Neural cell (in vitro differentiated cells): ENCODE data around the gene MANEA. TPM values are rescaled to one million over a fixed set of nuclear protein-coding genes. Genes with fewer than 3 reads are reported as not detected.

Experiments
- H2AFZ ChIP-seq: fragments of 200-600, 300-800 bp; sonication (generic), shearing (Covaris generic); 2 replicates; pipeline ENCODE4 v1.6.0; 2014; ENCODE audit warnings: low read depth, mild to moderate bottlenecking, antibody characterized with exemption, low read length, moderate library complexity
- H3F3A ChIP-seq: fragments of 200-600 bp; shearing (Covaris generic); 2 replicates; pipeline ENCODE4 v1.6.1; 2016; ENCODE audit warnings: mild to moderate bottlenecking, moderate library complexity, mixed read lengths, antibody characterized with exemption, low read length; ENCODE audit not compliant: insufficient read depth, poor library complexity, severe bottlenecking
- H3K27ac ChIP-seq: fragments of 200-600, 300-800 bp; sonication (generic), shearing (Covaris generic); 2 replicates; pipeline ENCODE4 v1.5.1; 2014; ENCODE audit warnings: mild to moderate bottlenecking, low read length, moderate library complexity
- H3K27me3 ChIP-seq: fragments of 300-800, 200-600 bp; sonication (generic), shearing (Covaris generic); 2 replicates; pipeline ENCODE4 v1.6.0; 2014; ENCODE audit warnings: mild to moderate bottlenecking, low read depth, low read length, moderate library complexity; ENCODE audit not compliant: insufficient read depth
- H3K36me3 ChIP-seq: fragments of 300-800, 200-600 bp; sonication (generic), shearing (Covaris generic); 2 replicates; pipeline ENCODE4 v1.5.1; 2014; ENCODE audit warnings: mild to moderate bottlenecking, antibody characterized with exemption, low read length, moderate library complexity; ENCODE audit not compliant: insufficient read depth
- H3K4me2 ChIP-seq: fragments of 300-800, 200-600 bp; sonication (generic), shearing (Covaris generic); 2 replicates; pipeline ENCODE4 v1.6.0; 2014; ENCODE audit warnings: mild to moderate bottlenecking, low read length
- H3K4me3 ChIP-seq: fragments of 300-800, 200-600 bp; sonication (generic), shearing (Covaris generic); 2 replicates; pipeline ENCODE4 v1.5.1; 2014; ENCODE audit warnings: mild to moderate bottlenecking, low read length, moderate library complexity
- H3K79me2 ChIP-seq: fragments of 200-600 bp; shearing (Covaris generic); replicated peaks from 2 replicates; pipeline ENCODE4 v1.6.0; 2014; ENCODE audit warnings: mild to moderate bottlenecking, low read length, moderate library complexity; ENCODE audit not compliant: insufficient read depth
- H3K9ac ChIP-seq: fragments of 300-800, 200-600 bp; sonication (generic), shearing (Covaris generic); 2 replicates; pipeline ENCODE4 v1.6.1; 2016; ENCODE audit warnings: mild to moderate bottlenecking, low read length, mixed read lengths
- H3K9me2 ChIP-seq: fragments of 200-600 bp; shearing (Covaris generic); 2 replicates; pipeline ENCODE4 v1.6.1; 2016; ENCODE audit warnings: mild to moderate bottlenecking, low read length, mixed read lengths; ENCODE audit not compliant: insufficient read depth
- H3K9me3 ChIP-seq: fragments of 200-600, 300-800 bp; sonication (generic), shearing (Covaris generic); 2 replicates; pipeline ENCODE4 v1.6.1; 2016; ENCODE audit warnings: mild to moderate bottlenecking, mixed run types, low read length, moderate library complexity, mixed read lengths
- H4K20me1 ChIP-seq: fragments of 200-600 bp; shearing (Covaris generic); 2 replicates; pipeline ENCODE4 v1.6.1; 2016; ENCODE audit warnings: mild to moderate bottlenecking, mixed run types; ENCODE audit not compliant: insufficient read depth
- EP300 ChIP-seq: fragments of 450-650 bp; conservative IDR thresholded peaks from 2 replicates; pipeline ENCODE4 v1.6.1; 2014; ENCODE audit warnings: antibody characterized with exemption, mild to moderate bottlenecking, moderate library complexity; ENCODE audit not compliant: poor library complexity, severe bottlenecking
- EZH2 ChIP-seq: fragments of 200-600, 300-800 bp; shearing (Covaris generic), sonication (generic); IDR thresholded peaks from 2 replicates; pipeline ENCODE4 v1.6.1; 2014; ENCODE audit warnings: antibody characterized with exemption, low read length, borderline replicate concordance, mild to moderate bottlenecking; ENCODE audit not compliant: insufficient read depth, poor library complexity, severe bottlenecking
- MXI1 ChIP-seq: fragments of 450-650 bp; conservative IDR thresholded peaks from 2 replicates; pipeline ENCODE4 v1.6.1; 2014; ENCODE audit warnings: antibody characterized with exemption, mild to moderate bottlenecking; ENCODE audit not compliant: poor library complexity, severe bottlenecking
- POLR2AphosphoS5 ChIP-seq: IDR thresholded peaks from 2 replicates; pipeline ENCODE4 v1.6.1; 2012
- RAD21 ChIP-seq: fragments of 450-650 bp; conservative IDR thresholded peaks from 2 replicates; pipeline ENCODE4 v1.6.1; 2014; ENCODE audit warnings: antibody characterized with exemption, mild to moderate bottlenecking, moderate library complexity
- SMC3 ChIP-seq: fragments of 450-650 bp; conservative IDR thresholded peaks from 2 replicates; pipeline ENCODE4 v1.6.1; 2014; ENCODE audit warnings: antibody characterized with exemption, mild to moderate bottlenecking, moderate library complexity; ENCODE audit not compliant: poor library complexity
- TAF1 ChIP-seq: IDR thresholded peaks from 2 replicates; pipeline ENCODE4 v1.6.1; 2012; ENCODE audit warnings: low read depth
- polyA plus RNA-seq: library from polyadenylated mRNA; depleted of rRNA; stranded (reverse); fragments of >200 nt; gene quantifications from 2 replicates; pipeline ENCODE4 v1.2.3, GENCODE V29; 2014
- TF ChIP-seq, protein P1 (sequence below): IDR thresholded peaks from 2 replicates; pipeline ENCODE4 v1.6.1; 2012; ENCODE audit warnings: borderline replicate concordance
- TF ChIP-seq, protein P2 (sequence below): fragments of 450-650 bp; IDR thresholded peaks from 2 replicates; pipeline ENCODE4 v1.5.1; 2014; ENCODE audit warnings: antibody characterized with exemption, mild to moderate bottlenecking, moderate library complexity; ENCODE audit not compliant: poor library complexity, severe bottlenecking

MANEA gene
- polyA plus RNA-seq, 1 donor from 2014 or later: 7.9 TPM

DNA sequence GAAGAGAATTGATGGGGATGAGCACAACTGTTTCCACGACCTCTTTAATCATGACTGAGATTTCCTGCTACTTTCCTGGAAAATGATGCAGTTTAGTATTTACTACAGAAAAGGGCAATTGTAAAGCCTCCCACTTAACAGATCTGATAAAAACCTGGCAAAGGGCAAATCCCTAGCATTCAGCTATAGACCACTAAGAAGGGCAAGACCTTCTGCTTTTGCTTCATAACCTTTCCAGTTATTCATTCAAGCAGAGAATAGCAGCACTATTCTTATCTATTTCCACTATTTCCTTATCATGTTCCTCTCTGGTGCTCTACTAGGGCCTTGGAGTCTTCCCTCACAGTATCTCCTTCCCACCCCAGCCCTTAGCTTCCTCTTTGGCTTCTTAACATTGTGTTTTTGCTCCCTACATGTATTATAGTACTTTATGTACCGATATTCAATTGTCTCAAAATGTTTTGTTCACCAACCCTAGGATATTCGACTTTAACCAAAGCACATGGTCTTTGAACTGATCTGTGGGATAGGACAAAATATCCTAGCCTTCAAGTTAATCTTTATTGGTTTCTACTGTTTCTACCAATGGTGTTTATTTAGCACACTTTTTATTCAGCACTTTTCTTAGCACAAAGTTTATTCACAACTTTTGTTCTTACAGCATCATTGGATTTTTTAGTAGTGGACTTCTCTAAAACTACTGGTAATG, 32.7 kb upstream of the MANEA start:
- no peaks in the 10 kb centered on the region for H3K9me3 ChIP-seq
- H3K27me3 ChIP-seq: no peaks in the 10 kb centered on the region
- H4K20me1 ChIP-seq: no peaks in the 10 kb centered on the region
- H3K9ac ChIP-seq: no peak overlapping the region
- H3K27ac ChIP-seq: no peak overlapping the region
- no peaks in the 10 kb centered on the region for H3K79me2 ChIP-seq
- H3K4me2 ChIP-seq: no peak overlapping the region
- TF ChIP-seq, protein P1, sequence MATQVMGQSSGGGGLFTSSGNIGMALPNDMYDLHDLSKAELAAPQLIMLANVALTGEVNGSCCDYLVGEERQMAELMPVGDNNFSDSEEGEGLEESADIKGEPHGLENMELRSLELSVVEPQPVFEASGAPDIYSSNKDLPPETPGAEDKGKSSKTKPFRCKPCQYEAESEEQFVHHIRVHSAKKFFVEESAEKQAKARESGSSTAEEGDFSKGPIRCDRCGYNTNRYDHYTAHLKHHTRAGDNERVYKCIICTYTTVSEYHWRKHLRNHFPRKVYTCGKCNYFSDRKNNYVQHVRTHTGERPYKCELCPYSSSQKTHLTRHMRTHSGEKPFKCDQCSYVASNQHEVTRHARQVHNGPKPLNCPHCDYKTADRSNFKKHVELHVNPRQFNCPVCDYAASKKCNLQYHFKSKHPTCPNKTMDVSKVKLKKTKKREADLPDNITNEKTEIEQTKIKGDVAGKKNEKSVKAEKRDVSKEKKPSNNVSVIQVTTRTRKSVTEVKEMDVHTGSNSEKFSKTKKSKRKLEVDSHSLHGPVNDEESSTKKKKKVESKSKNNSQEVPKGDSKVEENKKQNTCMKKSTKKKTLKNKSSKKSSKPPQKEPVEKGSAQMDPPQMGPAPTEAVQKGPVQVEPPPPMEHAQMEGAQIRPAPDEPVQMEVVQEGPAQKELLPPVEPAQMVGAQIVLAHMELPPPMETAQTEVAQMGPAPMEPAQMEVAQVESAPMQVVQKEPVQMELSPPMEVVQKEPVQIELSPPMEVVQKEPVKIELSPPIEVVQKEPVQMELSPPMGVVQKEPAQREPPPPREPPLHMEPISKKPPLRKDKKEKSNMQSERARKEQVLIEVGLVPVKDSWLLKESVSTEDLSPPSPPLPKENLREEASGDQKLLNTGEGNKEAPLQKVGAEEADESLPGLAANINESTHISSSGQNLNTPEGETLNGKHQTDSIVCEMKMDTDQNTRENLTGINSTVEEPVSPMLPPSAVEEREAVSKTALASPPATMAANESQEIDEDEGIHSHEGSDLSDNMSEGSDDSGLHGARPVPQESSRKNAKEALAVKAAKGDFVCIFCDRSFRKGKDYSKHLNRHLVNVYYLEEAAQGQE: no peak
- TF ChIP-seq TAF1: no peak
- TF ChIP-seq, protein P2, sequence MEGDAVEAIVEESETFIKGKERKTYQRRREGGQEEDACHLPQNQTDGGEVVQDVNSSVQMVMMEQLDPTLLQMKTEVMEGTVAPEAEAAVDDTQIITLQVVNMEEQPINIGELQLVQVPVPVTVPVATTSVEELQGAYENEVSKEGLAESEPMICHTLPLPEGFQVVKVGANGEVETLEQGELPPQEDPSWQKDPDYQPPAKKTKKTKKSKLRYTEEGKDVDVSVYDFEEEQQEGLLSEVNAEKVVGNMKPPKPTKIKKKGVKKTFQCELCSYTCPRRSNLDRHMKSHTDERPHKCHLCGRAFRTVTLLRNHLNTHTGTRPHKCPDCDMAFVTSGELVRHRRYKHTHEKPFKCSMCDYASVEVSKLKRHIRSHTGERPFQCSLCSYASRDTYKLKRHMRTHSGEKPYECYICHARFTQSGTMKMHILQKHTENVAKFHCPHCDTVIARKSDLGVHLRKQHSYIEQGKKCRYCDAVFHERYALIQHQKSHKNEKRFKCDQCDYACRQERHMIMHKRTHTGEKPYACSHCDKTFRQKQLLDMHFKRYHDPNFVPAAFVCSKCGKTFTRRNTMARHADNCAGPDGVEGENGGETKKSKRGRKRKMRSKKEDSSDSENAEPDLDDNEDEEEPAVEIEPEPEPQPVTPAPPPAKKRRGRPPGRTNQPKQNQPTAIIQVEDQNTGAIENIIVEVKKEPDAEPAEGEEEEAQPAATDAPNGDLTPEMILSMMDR: no peak
- no peak for TF ChIP-seq MXI1
- TF ChIP-seq SMC3: no peak
- no peak for TF ChIP-seq RAD21
- no peak for TF ChIP-seq POLR2AphosphoS5
- no peak for TF ChIP-seq EP300
- no peak for TF ChIP-seq EZH2
- no peaks in the 10 kb centered on the region for H3K9me2 ChIP-seq
- H2AFZ ChIP-seq: no peak overlapping the region
- H3F3A ChIP-seq: no peaks in the 10 kb centered on the region
- H3K36me3 ChIP-seq: no peaks in the 10 kb centered on the region
- no peak overlapping the region for H3K4me3 ChIP-seq

DNA sequence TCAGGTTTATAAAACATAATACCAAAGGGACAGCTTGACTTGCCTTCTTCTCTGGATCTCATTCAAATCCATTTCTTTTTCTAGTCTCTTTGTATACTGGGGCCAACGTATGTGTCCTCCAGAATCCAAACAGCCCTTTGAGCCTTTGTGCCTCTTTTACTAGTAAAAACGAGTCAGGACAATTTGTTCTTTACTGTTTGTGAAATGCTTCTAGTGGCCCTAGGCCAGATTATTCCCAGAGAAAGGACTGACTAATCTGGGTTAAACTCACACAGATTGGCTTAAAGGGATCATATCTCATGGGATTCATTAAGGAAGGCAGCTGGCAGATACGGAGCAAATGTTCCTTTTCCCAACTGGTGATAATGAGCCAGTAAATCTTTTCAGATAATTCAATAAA, 32.1 kb upstream of the MANEA start:
- Histone ChIP-seq H3K27ac (no peak overlapping the region), H3K4me2 (peak overlapping the region; percentile 31), H3K79me2 (no peaks in the 10 kb centered on the region), H3K9ac (no peak overlapping the region), H3K9me2 (no peaks in the 10 kb centered on the region), H3K27me3 (no peaks in the 10 kb centered on the region), H4K20me1 (no peaks in the 10 kb centered on the region), H2AFZ (no peak overlapping the region), H3K36me3 (no peaks in the 10 kb centered on the region), H3K4me3 (no peak overlapping the region), H3F3A (no peaks in the 10 kb centered on the region), H3K9me3 (no peaks in the 10 kb centered on the region)
- no peak for TF ChIP-seq EZH2
- TF ChIP-seq SMC3: no peak
- TF ChIP-seq MXI1: no peak
- TF ChIP-seq, protein P2: no peak
- TF ChIP-seq POLR2AphosphoS5: no peak
- no peak for TF ChIP-seq RAD21
- TF ChIP-seq, protein P1: no peak
- TF ChIP-seq TAF1: no peak
- no peak for TF ChIP-seq EP300
